HUDEP-2 (cell line): Measurements from ENCODE around the gene C2CD3.
"Not testable (repeated sequence)": the region's sequence is repeated elsewhere in the genome, so short reads cannot be mapped to it uniquely, and the experiment has no call there.

ENCODE experiments used
- DNase-seq, 76 experiments: peaks; one replicate each; lab custom pipeline; 2025; ENCODE audit not compliant: unreplicated experiment in 76 of 76; lab: John Stamatoyannopoulos, UW

The C2CD3 gene

GRCh38 chr11:74072286-74072685, 98.5 kb downstream of the C2CD3 start:
- no peak for DNase-seq

- DNase-seq, result peak in 36 of 76 experiments; percentile 3 to 63 (median 25)
Observed at GRCh38 chr11:74070723-74071492, 99.9 kb downstream of the C2CD3 start.

DNA sequence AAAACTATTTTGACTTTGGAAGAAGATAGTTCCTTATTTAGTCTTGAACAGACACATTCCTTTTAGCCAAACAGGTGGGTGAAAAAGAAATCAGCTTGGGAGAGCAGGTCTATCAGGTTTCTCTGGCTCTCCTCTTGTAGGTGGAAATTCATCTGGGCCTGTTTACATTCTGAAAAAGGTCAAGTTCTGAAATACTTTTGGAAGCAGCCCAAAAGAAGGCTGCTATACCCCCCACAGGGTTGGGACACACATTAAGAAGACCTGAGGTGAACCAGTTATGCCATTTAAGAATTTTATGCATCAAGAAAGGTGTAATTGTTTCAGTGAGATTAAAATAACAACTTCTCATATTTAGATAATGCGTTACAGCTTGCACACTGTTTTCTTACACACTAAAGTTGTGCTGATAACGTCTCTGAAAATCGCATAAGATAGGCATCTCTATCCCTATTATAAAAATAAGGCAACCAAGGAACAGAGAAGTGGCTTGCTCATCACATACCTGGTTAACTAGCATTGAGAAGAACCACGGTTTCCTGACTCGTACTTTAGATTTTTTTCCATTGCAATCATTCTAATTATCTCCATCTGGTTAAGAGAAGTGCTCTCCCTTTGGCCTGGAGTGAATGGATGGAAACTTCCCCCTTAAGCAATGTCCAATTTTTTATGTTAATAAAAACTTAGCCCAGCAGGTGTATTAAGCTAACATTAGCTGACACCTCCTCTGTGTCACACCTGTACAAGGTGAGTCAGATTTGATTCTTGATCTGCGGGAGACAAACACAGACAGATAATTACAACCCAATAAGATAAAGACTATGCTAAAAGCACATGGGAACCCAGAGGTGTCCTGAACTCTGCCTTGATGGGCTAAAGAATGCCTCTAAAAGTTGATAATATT, 101.4 kb downstream of the C2CD3 start:
- DNase-seq, result no peak

- not testable (repeated sequence) for DNase-seq
Observed at GRCh38 chr11:74066663-74067062, 104.1 kb downstream of the C2CD3 start.

- DNase-seq, result not testable (repeated sequence)
Observed at GRCh38 chr11:74065534-74065933, 105.3 kb downstream of the C2CD3 start.

- not testable (repeated sequence) for DNase-seq
Observed at GRCh38 chr11:74063628-74064027, 107.2 kb downstream of the C2CD3 start.

- DNase-seq, result not testable (repeated sequence)
Observed at GRCh38 chr11:74061599-74061998, 109.2 kb downstream of the C2CD3 start.

DNA sequence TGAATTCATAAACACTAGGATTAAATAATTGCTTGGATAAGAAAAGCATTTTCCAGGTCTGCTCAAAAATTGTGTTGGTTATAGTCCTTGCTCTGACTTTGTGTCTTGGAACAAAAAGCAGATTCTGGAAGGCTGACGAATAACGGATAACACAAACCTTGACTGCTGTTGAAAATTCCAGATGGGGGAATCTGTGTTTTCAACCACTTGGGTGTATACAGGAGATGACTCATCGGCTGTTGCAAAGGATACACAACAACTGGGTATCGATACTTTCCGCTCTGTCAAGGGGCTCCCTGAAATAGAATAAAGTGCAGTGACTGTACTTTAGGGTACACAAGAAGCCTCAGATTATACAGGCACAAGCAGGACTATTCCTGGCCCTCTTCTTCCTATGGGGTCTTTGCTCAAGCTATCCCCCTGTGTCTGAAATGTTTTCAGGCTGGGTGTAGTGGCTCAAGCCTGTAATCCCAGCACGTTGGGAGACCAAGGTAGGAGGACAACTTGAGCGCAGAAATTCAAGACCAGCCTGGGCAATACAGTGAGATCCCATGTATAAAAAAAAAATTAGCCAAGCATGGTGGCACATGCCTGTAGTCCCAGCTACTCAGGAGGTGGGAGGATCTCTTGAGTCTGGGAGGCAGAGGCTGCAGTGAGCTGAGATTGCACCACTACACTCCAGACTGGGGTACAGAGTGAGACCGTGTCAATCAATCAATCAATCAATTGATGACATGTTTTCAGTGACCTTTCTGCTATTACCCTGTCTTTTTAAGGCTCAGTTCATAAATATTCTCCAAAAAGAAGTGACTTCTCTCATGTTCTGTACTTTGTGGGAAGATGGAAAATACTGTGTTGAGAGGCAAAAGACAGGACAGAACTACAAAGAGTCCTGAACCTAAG, 113.3 kb downstream of the C2CD3 start:
- no peak for DNase-seq

DNA sequence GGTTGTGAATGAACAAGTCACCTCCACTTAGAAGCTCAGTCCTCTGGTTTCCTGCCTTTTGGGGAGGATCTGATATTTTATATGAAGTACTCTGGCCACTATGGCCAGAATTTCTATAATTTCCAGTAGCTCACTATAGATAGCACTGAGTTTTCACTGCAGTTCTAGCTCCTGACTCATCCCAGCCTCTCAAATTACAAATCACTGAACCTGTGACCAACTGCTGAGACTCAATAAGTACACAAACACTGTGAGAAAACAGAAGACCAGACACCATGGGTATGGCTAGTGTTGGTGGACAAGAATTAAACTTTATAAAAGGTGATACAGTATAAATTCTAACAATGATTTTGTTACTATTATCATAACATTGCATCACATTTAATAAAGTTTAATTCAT, 114.9 kb downstream of the C2CD3 start:
- DNase-seq, result no peak

GRCh38 chr11:74050465-74050864, 120.3 kb downstream of the C2CD3 start:
- DNase-seq, result no peak

GRCh38 chr11:74048993-74049392, 121.8 kb downstream of the C2CD3 start:
- no peak for DNase-seq

- no peak for DNase-seq
Observed at GRCh38 chr11:74044538-74044937, 126.3 kb downstream of the C2CD3 start.

DNA sequence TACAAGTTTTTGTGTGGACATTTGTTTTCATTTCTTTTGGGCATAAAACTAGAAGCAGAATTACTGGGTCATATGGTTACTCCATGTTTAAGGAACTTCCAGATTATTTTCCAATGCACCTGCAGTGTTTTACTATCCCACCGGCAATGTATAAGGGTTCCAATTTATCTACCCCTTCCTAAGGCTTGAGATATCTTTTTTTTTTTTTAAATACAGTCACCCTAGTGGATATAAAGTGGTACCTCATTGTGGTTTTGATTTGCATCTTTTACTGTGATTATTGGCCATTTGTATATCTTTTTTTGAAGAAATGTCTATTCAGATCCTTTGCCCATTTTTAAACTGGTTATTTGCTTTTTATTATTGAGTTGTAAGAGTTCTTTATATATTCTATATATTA, 127.4 kb downstream of the C2CD3 start:
- no peak for DNase-seq

GRCh38 chr11:74037309-74037708, 133.5 kb downstream of the C2CD3 start:
- DNase-seq, result no peak

GRCh38 chr11:74035264-74035663, 135.5 kb downstream of the C2CD3 start:
- DNase-seq, result no peak

DNA sequence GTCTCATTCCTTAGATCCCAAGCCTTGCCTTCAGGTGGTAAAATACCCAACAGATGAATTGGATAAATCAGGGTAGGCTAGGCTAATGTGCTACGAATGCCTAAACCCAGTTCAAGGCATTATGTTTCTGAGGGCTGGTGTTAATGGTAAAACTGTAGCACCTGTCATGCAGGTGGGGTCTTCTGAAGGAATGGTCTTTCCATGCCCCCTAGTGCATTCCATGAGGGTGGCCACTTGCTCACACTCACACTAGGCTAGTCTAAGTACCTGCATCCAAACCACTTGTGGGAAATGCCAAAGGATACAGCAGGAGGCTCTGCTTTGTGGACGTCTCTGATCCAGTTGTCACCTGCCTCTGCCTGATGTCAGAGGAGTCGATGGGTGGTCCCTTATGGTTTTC, 137.8 kb downstream of the C2CD3 start:
- no peak for DNase-seq

GRCh38 chr11:74030723-74031676, 139.8 kb downstream of the C2CD3 start:
- DNase-seq, result no peak

GRCh38 chr11:74025467-74026166, 145.2 kb downstream of the C2CD3 start:
- no peak for DNase-seq
